H9 (cell line): ENCODE data around the gene BIN1. TPM values are rescaled to one million over a fixed set of nuclear protein-coding genes. Genes with fewer than 3 reads are reported as not detected.

Experiments used
- DNase-seq: peaks from one replicate; pipeline ENCODE4 v3.0.0-alpha.2; 2017
- H2AFZ ChIP-seq: one replicate; pipeline ENCODE4 v1.6.1; 2013; ENCODE audit warnings: mild to moderate bottlenecking, low read length, control low read depth, moderate library complexity
- H2AK5ac ChIP-seq: 2 replicates; pipeline ENCODE4 v1.6.1; 2013; ENCODE audit warnings: low read length, control low read depth, mixed read lengths; ENCODE audit not compliant: insufficient read length
- H2BK120ac ChIP-seq: one replicate; pipeline ENCODE4 v1.6.1; 2013; ENCODE audit warnings: low read depth, mild to moderate bottlenecking, low read length, control low read depth, inconsistent platforms; ENCODE audit not compliant: poor library complexity, severe bottlenecking
- H2BK12ac ChIP-seq: 2 replicates; pipeline ENCODE4 v1.6.1; 2013; ENCODE audit warnings: low read length, control low read depth, mixed read lengths, low read depth; ENCODE audit not compliant: insufficient read length
- H2BK15ac ChIP-seq: 2 replicates; pipeline ENCODE4 v1.6.1; 2013; ENCODE audit warnings: low read depth, low read length, control low read depth
- H2BK20ac ChIP-seq: one replicate; pipeline ENCODE4 v1.6.1; 2013; ENCODE audit warnings: low read depth, mild to moderate bottlenecking, low read length, control low read depth, inconsistent platforms; ENCODE audit not compliant: poor library complexity, severe bottlenecking
- H2BK5ac ChIP-seq: 2 replicates; pipeline ENCODE4 v1.6.1; 2013; ENCODE audit warnings: low read length, control low read depth, mixed read lengths; ENCODE audit not compliant: insufficient read length
- H3K14ac ChIP-seq: 2 replicates; pipeline ENCODE4 v1.6.1; 2013; ENCODE audit warnings: low read length, control low read depth; ENCODE audit not compliant: insufficient read depth
- H3K18ac ChIP-seq: 2 replicates; pipeline ENCODE4 v1.6.1; 2013; ENCODE audit warnings: low read depth, mild to moderate bottlenecking, mixed read lengths, low read length, control low read depth; ENCODE audit not compliant: insufficient read length
- H3K23ac ChIP-seq: 2 replicates; pipeline ENCODE4 v1.6.1; 2013; ENCODE audit warnings: low read length, control low read depth, mixed read lengths, low read depth; ENCODE audit not compliant: insufficient read length
- H3K23me2 ChIP-seq: 2 replicates; pipeline ENCODE4 v1.6.1; 2013; ENCODE audit warnings: low read depth, mild to moderate bottlenecking, mixed read lengths, low read length, control low read depth; ENCODE audit not compliant: insufficient read length, poor library complexity, severe bottlenecking
- H3K27ac ChIP-seq: 2 replicates; pipeline ENCODE4 v1.5.1; 2013; ENCODE audit warnings: low read length, control low read depth, mixed read lengths, low read depth; ENCODE audit not compliant: insufficient read length
- H3K27me3 ChIP-seq: 2 replicates; pipeline ENCODE4 v1.6.1; 2013; ENCODE audit warnings: low read length, control low read depth, inconsistent platforms; ENCODE audit not compliant: insufficient read depth
- H3K4ac ChIP-seq: 2 replicates; pipeline ENCODE4 v1.6.1; 2013; ENCODE audit warnings: low read depth, mild to moderate bottlenecking, control low read depth, inconsistent platforms, low read length, moderate library complexity
- H3K4me1 ChIP-seq: 2 replicates; pipeline ENCODE4 v1.6.1; 2013; ENCODE audit warnings: low read length, control low read depth, inconsistent platforms; ENCODE audit not compliant: insufficient read depth
- H3K4me2 ChIP-seq: 2 replicates; pipeline ENCODE4 v1.6.1; 2013; ENCODE audit warnings: low read length, control low read depth, mixed read lengths; ENCODE audit not compliant: insufficient read length, insufficient read depth
- H3K56ac ChIP-seq: 2 replicates; pipeline ENCODE4 v1.6.1; 2013; ENCODE audit warnings: low read depth, mild to moderate bottlenecking, mixed read lengths, low read length, control low read depth; ENCODE audit not compliant: insufficient read length
- H3K79me1 ChIP-seq: 2 replicates; pipeline ENCODE4 v1.6.1; 2013; ENCODE audit warnings: low read depth, mild to moderate bottlenecking, moderate library complexity, low read length, control low read depth, inconsistent platforms; ENCODE audit not compliant: insufficient read depth, poor library complexity, severe bottlenecking
- H3K79me2 ChIP-seq: 2 replicates; pipeline ENCODE4 v1.6.1; 2013; ENCODE audit warnings: low read length, control low read depth, inconsistent platforms; ENCODE audit not compliant: insufficient read depth
- H3K9ac ChIP-seq: 2 replicates; pipeline ENCODE4 v1.6.1; 2013; ENCODE audit warnings: low read length, control low read depth, mixed read lengths; ENCODE audit not compliant: insufficient read length; ENCODE audit errors: extremely low read depth
- H3K9me3 ChIP-seq: one replicate; pipeline ENCODE4 v1.6.1; 2013; ENCODE audit warnings: low read depth, low read length, inconsistent platforms; ENCODE audit not compliant: control insufficient read depth
- H3T11ph ChIP-seq: one replicate; pipeline ENCODE4 v1.6.1; 2013; ENCODE audit warnings: mild to moderate bottlenecking, low read length, control low read depth, inconsistent platforms
- H4K20me1 ChIP-seq: one replicate; pipeline ENCODE4 v1.6.1; 2013; ENCODE audit not compliant: control insufficient read depth, insufficient read length, insufficient read depth
- H4K5ac ChIP-seq: 2 replicates; pipeline ENCODE4 v1.6.1; 2013; ENCODE audit warnings: low read depth, mild to moderate bottlenecking, mixed read lengths, low read length, control low read depth; ENCODE audit not compliant: insufficient read length
- H4K8ac ChIP-seq: replicated peaks from 2 replicates; pipeline ENCODE4 v1.6.1; 2013; ENCODE audit warnings: low read length, control low read depth, mixed read lengths, low read depth; ENCODE audit not compliant: insufficient read length
- H4K91ac ChIP-seq: 2 replicates; pipeline ENCODE4 v1.6.1; 2013; ENCODE audit warnings: low read depth, mild to moderate bottlenecking, moderate library complexity, mixed read lengths, low read length, control low read depth; ENCODE audit not compliant: insufficient read length
- H3K27ac Mint-ChIP-seq, 3 experiments: 2 replicates in 2 of 3; 3 replicates in 1 of 3; pipeline ENCODE4 v1.8.0; 2020 to 2021; ENCODE audit warnings: mixed read lengths in 3 of 3, mild to moderate bottlenecking in 1 of 3, moderate library complexity in 1 of 3
- H3K27me3 Mint-ChIP-seq: 2 replicates; pipeline ENCODE4 v1.8.0; 2021; ENCODE audit warnings: low read depth, mild to moderate bottlenecking, moderate library complexity, mixed read lengths
- H3K36me3 Mint-ChIP-seq, 3 experiments: 2 replicates in 2 of 3; 3 replicates in 1 of 3; pipeline ENCODE4 v1.8.0; 2020 to 2021; ENCODE audit warnings: low read depth in 3 of 3, mixed read lengths in 3 of 3; ENCODE audit not compliant: insufficient read depth in 1 of 3
- H3K4me1 Mint-ChIP-seq, 2 experiments: 2 replicates each; pipeline ENCODE4 v1.8.0; 2020; ENCODE audit warnings: mixed read lengths in 2 of 2
- H3K4me3 Mint-ChIP-seq, 2 experiments: 2 replicates in 1 of 2; 3 replicates in 1 of 2; pipeline ENCODE4 v1.8.0; 2020 to 2021; ENCODE audit warnings: mild to moderate bottlenecking in 2 of 2, mixed read lengths in 2 of 2, moderate library complexity in 1 of 2
- H3K9me3 Mint-ChIP-seq, 2 experiments: 2 replicates in 1 of 2; 3 replicates in 1 of 2; pipeline ENCODE4 v1.8.0; 2020; ENCODE audit warnings: mild to moderate bottlenecking in 2 of 2, mixed read lengths in 2 of 2, moderate library complexity in 1 of 2
- WGBS: extraction: QIAGEN DNeasy Blood & Tissue Kit; methylation state at CpG from one replicate; pipeline ENCODE4 v1.1.7; 2013; ENCODE audit warnings: missing lambda C conversion rate, low lambda C conversion rate, mixed read lengths; ENCODE audit not compliant: insufficient read length; ENCODE audit errors: extremely low coverage; 5-methylcytosine and 5-hydroxymethylcytosine counted together
- total RNA-seq: library from RNA; stranded (reverse); gene quantifications from 2 replicates; pipeline ENCODE4 v1.2.1, GENCODE V29; 2021
- TF ChIP-seq, protein P1 (sequence below): fragments of 200-600 bp; sonication (generic); conservative IDR thresholded peaks from 3 replicates; pipeline ENCODE4 v1.8.0; 2021; ENCODE audit warnings: antibody characterized with exemption, mild to moderate bottlenecking

BIN1 gene
- total RNA-seq, 1 experiment from 2014 or later = 32.0 TPM

DNA sequence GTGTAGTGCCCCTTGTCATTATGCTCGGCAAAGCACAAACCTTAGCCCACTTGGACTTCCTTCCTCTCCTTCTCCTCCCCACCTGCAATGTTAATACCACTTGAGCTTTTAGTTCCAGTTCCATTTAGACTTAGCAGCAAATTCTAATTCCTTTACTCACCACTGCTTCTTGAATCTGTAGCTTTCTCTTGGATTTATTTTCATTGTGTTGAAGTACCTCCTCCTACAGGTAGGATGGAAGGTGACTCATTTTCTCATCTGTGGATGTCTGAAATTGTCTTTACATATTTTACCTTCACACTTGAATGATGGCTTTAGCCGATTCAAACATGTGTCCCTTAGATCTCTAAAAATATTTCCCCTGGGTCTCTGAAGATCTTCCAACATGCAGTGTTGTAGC, 32.8 kb upstream of the BIN1 start:
- no peak overlapping the region for H2BK20ac ChIP-seq
- no peak overlapping the region for H2AFZ ChIP-seq
- no peak overlapping the region for H4K8ac ChIP-seq
- no peaks in the 10 kb centered on the region for H3K23me2 ChIP-seq
- H3K79me1 ChIP-seq = no peaks in the 10 kb centered on the region
- TF ChIP-seq, protein P1, sequence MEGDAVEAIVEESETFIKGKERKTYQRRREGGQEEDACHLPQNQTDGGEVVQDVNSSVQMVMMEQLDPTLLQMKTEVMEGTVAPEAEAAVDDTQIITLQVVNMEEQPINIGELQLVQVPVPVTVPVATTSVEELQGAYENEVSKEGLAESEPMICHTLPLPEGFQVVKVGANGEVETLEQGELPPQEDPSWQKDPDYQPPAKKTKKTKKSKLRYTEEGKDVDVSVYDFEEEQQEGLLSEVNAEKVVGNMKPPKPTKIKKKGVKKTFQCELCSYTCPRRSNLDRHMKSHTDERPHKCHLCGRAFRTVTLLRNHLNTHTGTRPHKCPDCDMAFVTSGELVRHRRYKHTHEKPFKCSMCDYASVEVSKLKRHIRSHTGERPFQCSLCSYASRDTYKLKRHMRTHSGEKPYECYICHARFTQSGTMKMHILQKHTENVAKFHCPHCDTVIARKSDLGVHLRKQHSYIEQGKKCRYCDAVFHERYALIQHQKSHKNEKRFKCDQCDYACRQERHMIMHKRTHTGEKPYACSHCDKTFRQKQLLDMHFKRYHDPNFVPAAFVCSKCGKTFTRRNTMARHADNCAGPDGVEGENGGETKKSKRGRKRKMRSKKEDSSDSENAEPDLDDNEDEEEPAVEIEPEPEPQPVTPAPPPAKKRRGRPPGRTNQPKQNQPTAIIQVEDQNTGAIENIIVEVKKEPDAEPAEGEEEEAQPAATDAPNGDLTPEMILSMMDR = peak; percentile 19; the same call in 1 of the 3 replicates
- no peak overlapping the region for H3K27ac Mint-ChIP-seq
- no peak overlapping the region for H3K27ac ChIP-seq
- peaks cover 3% of the 10 kb centered on the region in 2 experiments; a peak in 3 of 5 replicates for H3K9me3 Mint-ChIP-seq
- no peak overlapping the region for H4K91ac ChIP-seq
- no peaks in the 10 kb centered on the region for H3K36me3 Mint-ChIP-seq
- WGBS = no CpG with 5 or more reads among the region's 2 CpGs
- no peak overlapping the region for H2BK120ac ChIP-seq
- H3K18ac ChIP-seq = no peak overlapping the region
- no peaks in the 10 kb centered on the region for H4K20me1 ChIP-seq
- no peak overlapping the region for H3K4ac ChIP-seq
- no peak for DNase-seq
- H3K56ac ChIP-seq = no peak overlapping the region
- no peaks in the 10 kb centered on the region for H3K9me3 ChIP-seq
- peaks cover 1% of the 10 kb centered on the region for H3K27me3 Mint-ChIP-seq
- H3K4me1 Mint-ChIP-seq = no peaks in the 10 kb centered on the region
- H3K9ac ChIP-seq = no peak overlapping the region
- no peaks in the 10 kb centered on the region for H3K79me2 ChIP-seq
- H3K27me3 ChIP-seq = no peaks in the 10 kb centered on the region
- no peak overlapping the region for H3T11ph ChIP-seq
- no peak overlapping the region for H4K5ac ChIP-seq
- H2BK12ac ChIP-seq = no peak overlapping the region
- no peak overlapping the region for H3K4me3 Mint-ChIP-seq
- H2AK5ac ChIP-seq = no peak overlapping the region
- H2BK15ac ChIP-seq = no peak overlapping the region
- no peak overlapping the region for H3K4me2 ChIP-seq
- no peak overlapping the region for H3K23ac ChIP-seq
- no peak overlapping the region for H3K14ac ChIP-seq
- H2BK5ac ChIP-seq = no peak overlapping the region
- H3K4me1 ChIP-seq = no peaks in the 10 kb centered on the region
